Loucy (cell line): Measurements from ENCODE around the gene MAST4.

Experiments used
- H2AFZ ChIP-seq: fragments of 200-600 bp; sonication (generic); 2 replicates; pipeline ENCODE4 v1.6.0; 2016; ENCODE audit warnings: antibody characterized with exemption, mild to moderate bottlenecking, low read length, moderate library complexity
- H3F3A ChIP-seq: fragments of 200-600 bp; 2 replicates; pipeline ENCODE4 v1.6.0; 2016; ENCODE audit warnings: antibody characterized with exemption, low read depth, mild to moderate bottlenecking
- H3K27me3 ChIP-seq: fragments of 200-600 bp; sonication (generic); 2 replicates; pipeline ENCODE4 v1.6.1; 2014; ENCODE audit warnings: low read length, mild to moderate bottlenecking; ENCODE audit not compliant: insufficient read depth, poor library complexity, severe bottlenecking
- H3K36me3 ChIP-seq: fragments of 200-600 bp; sonication (generic); 2 replicates; pipeline ENCODE4 v1.6.1; 2016; ENCODE audit warnings: low read length; ENCODE audit not compliant: insufficient read depth
- H3K4me1 ChIP-seq: fragments of 200-600 bp; sonication (generic); 2 replicates; pipeline ENCODE4 v1.5.1; 2014; ENCODE audit warnings: low read length, mild to moderate bottlenecking; ENCODE audit not compliant: insufficient read depth, poor library complexity, severe bottlenecking
- H3K4me2 ChIP-seq: fragments of 200-600 bp; sonication (generic); 2 replicates; pipeline ENCODE4 v1.6.0; 2014; ENCODE audit warnings: antibody characterized with exemption, low read length, low read depth, mild to moderate bottlenecking; ENCODE audit not compliant: poor library complexity, severe bottlenecking
- H3K4me3 ChIP-seq: fragments of 200-600 bp; sonication (generic); 2 replicates; pipeline ENCODE4 v1.5.1; 2014; ENCODE audit warnings: low read length, mild to moderate bottlenecking, mixed read lengths; ENCODE audit not compliant: poor library complexity, severe bottlenecking
- H3K79me2 ChIP-seq: fragments of 200-600 bp; sonication (generic); 2 replicates; pipeline ENCODE4 v1.6.1; 2014; ENCODE audit warnings: low read length; ENCODE audit not compliant: insufficient read depth
- H3K9ac ChIP-seq: fragments of 200-600 bp; sonication (generic); 2 replicates; pipeline ENCODE4 v1.6.0; 2014; ENCODE audit warnings: mild to moderate bottlenecking, low read depth, low read length, moderate library complexity; ENCODE audit not compliant: poor library complexity, severe bottlenecking
- H3K9me2 ChIP-seq: fragments of 200-600 bp; sonication (generic); replicated peaks from 2 replicates; pipeline ENCODE4 v1.6.1; 2016; ENCODE audit warnings: low read depth, low read length, mixed read lengths
- H3K9me3 ChIP-seq: fragments of 200-600 bp; sonication (generic); 2 replicates; pipeline ENCODE4 v1.6.1; 2014; ENCODE audit warnings: mild to moderate bottlenecking, antibody characterized with exemption, low read length, low read depth; ENCODE audit not compliant: insufficient read depth
- H4K20me1 ChIP-seq: fragments of 200-600 bp; sonication (generic); 2 replicates; pipeline ENCODE4 v1.6.0; 2014; ENCODE audit warnings: antibody characterized with exemption, low read length, mild to moderate bottlenecking; ENCODE audit not compliant: insufficient read depth, poor library complexity, severe bottlenecking
- CTCF ChIP-seq: fragments of 200-600 bp; sonication (generic); conservative IDR thresholded peaks from 2 replicates; pipeline ENCODE4 v1.5.1; 2014; ENCODE audit warnings: mild to moderate bottlenecking, antibody characterized with exemption, low read length
- EZH2phosphoT487 ChIP-seq: fragments of 200-600 bp; IDR thresholded peaks from 2 replicates; pipeline ENCODE4 v1.6.1; 2018; ENCODE audit warnings: antibody characterized with exemption, mild to moderate bottlenecking, moderate library complexity, borderline replicate concordance

MAST4 gene

GRCh38 chr5:66993882-66994281 is 397.7 kb downstream of the MAST4 start:
- Histone ChIP-seq H3K27me3 (no peaks in the 10 kb centered on the region), H3K4me2 (no peak overlapping the region), H2AFZ (no peak overlapping the region), H3K4me3 (no peak overlapping the region), H3K9ac (no peak overlapping the region), H3K9me3 (no peaks in the 10 kb centered on the region), H4K20me1 (no peaks in the 10 kb centered on the region), H3K9me2 (no peaks in the 10 kb centered on the region), H3K79me2 (no peaks in the 10 kb centered on the region), H3K4me1 (peaks cover 13% of the 10 kb centered on the region), H3K36me3 (no peaks in the 10 kb centered on the region), H3F3A (no peaks in the 10 kb centered on the region)
- TF ChIP-seq CTCF: no peak
- no peak for TF ChIP-seq EZH2phosphoT487

- H3K9me2 ChIP-seq: no peaks in the 10 kb centered on the region
- no peak for TF ChIP-seq EZH2phosphoT487
- no peak for TF ChIP-seq CTCF
- H3K79me2 ChIP-seq: no peaks in the 10 kb centered on the region
- H3K9me3 ChIP-seq: no peaks in the 10 kb centered on the region
- no peaks in the 10 kb centered on the region for H3K36me3 ChIP-seq
- no peak overlapping the region for H3K4me3 ChIP-seq
- H3F3A ChIP-seq: no peaks in the 10 kb centered on the region
- no peak overlapping the region for H3K4me2 ChIP-seq
- H3K27me3 ChIP-seq: no peaks in the 10 kb centered on the region
- H3K9ac ChIP-seq: no peak overlapping the region
- no peaks in the 10 kb centered on the region for H4K20me1 ChIP-seq
- H3K4me1 ChIP-seq: peaks cover 7% of the 10 kb centered on the region
- H2AFZ ChIP-seq: no peak overlapping the region
These were observed 398.6 kb downstream of the MAST4 start for GRCh38 chr5:66994790-66995189.

GRCh38 chr5:67000794-67001475 is 404.7 kb downstream of the MAST4 start:
- Histone ChIP-seq H3K4me2 (no peak overlapping the region), H3K4me3 (no peak overlapping the region), H3F3A (no peaks in the 10 kb centered on the region; the same call in 1 of the 2 replicates), H2AFZ (no peak overlapping the region), H3K9me2 (no peaks in the 10 kb centered on the region), H3K36me3 (no peaks in the 10 kb centered on the region), H3K79me2 (peaks cover 13% of the 10 kb centered on the region), H3K9ac (no peak overlapping the region), H3K27me3 (no peaks in the 10 kb centered on the region), H3K9me3 (no peaks in the 10 kb centered on the region), H4K20me1 (no peaks in the 10 kb centered on the region), H3K4me1 (peaks cover 26% of the 10 kb centered on the region)
- TF ChIP-seq CTCF: no peak
- TF ChIP-seq EZH2phosphoT487: no peak
